ENCODE measurements around the gene CDCP2. TPM values are rescaled to one million over a fixed set of nuclear protein-coding genes. Genes with fewer than 3 reads are reported as not detected.

The CDCP2 gene
- total and polyA plus RNA-seq, 2 of the 8 experiments (the other 6 are each of a cell fraction or from before 2014, with no cell fraction given), result not detected

GRCh38 chr1:54199151-54199764, 46.5 kb upstream of the CDCP2 start:
- Histone ChIP-seq H3K79me1 (ENCODE audit: low read depth, low read length) (peaks cover 4% of the 10 kb centered on the region), H2BK120ac (replicated peaks; ENCODE audit: low read depth, low read length) (no peak overlapping the region), H3K18ac (ENCODE audit: extremely low read depth, low read length) (0 out of 2 replicates have a peak overlapping the region, but pooled peaks have one; percentile 39), H2BK15ac (ENCODE audit: low read length) (peak overlapping the region; percentile 2; the same call in 1 of the 2 replicates), H3K27ac (ENCODE audit: low read depth, low read length) (peak overlapping the region; percentile 43), H3K27me3 (replicated peaks in 1 of 4; ENCODE audit: control insufficient read depth in 3 of 4, extremely low read depth in 1 of 4, insufficient read depth in 3 of 4, low read length in 3 of 4) (no peaks in the 10 kb centered on the region), H2BK12ac (ENCODE audit: low read depth, low read length) (0 out of 2 replicates have a peak overlapping the region, but pooled peaks have one; percentile 29), H2AK5ac (ENCODE audit: low read depth, low read length) (no peak overlapping the region), H3K4me2 (ENCODE audit: insufficient read depth in 1 of 2, low read depth in 2 of 2, low read length in 2 of 2) (peak overlapping the region; percentile 83 to 100), H3K36me3 (ENCODE audit: control insufficient read depth in 2 of 4, insufficient read depth in 4 of 4, low read length in 3 of 4) (peaks cover 0 to 10% (median 0%) of the 10 kb centered on the region in 4 experiments; a peak in 3 of 8 replicates), H4K20me1 (replicated peaks in 1 of 2; ENCODE audit: control insufficient read depth in 1 of 2, insufficient read depth in 2 of 2, low read length in 2 of 2) (no peaks in the 10 kb centered on the region), H2AFZ (ENCODE audit: low read length) (peak overlapping the region; percentile 97), H3K4ac (replicated peaks; ENCODE audit: insufficient read length, low read depth, low read length) (no peak overlapping the region), H2BK5ac (ENCODE audit: low read depth, low read length) (peak overlapping the region; percentile 45; the same call in 1 of the 2 replicates), H3K23me2 (ENCODE audit: low read depth, low read length) (peaks cover 9% of the 10 kb centered on the region), H4K5ac (ENCODE audit: insufficient read length, low read depth, low read length) (no peak overlapping the region), H3K4me3 (ENCODE audit: extremely low read depth in 1 of 4, insufficient read depth in 2 of 4, low read depth in 3 of 4, low read length in 4 of 4) (peak overlapping the region; percentile 91 to 99 (median 96)), H4K91ac (replicated peaks; ENCODE audit: insufficient read length, low read length) (no peak overlapping the region), H2BK20ac (ENCODE audit: low read length) (no peak overlapping the region), H3K23ac (ENCODE audit: insufficient read length) (no peak overlapping the region), H3K9me3 (ENCODE audit: insufficient read depth in 2 of 2, low read depth in 1 of 2, low read length in 1 of 2) (no peaks in the 10 kb centered on the region), H3K79me2 (ENCODE audit: control insufficient read depth in 1 of 2, insufficient read depth in 2 of 2, low read length in 2 of 2) (peaks cover 12 to 32% of the 10 kb centered on the region in 2 experiments), H3K9ac (replicated peaks in 1 of 4; ENCODE audit: extremely low read depth in 1 of 4, low read depth in 3 of 4, low read length in 3 of 4) (peak overlapping the region in 3 of 4 experiments; percentile 66 to 93 (median 70); a peak in 6 of 7 replicates), H3K56ac (replicated peaks; ENCODE audit: insufficient read length, low read depth, low read length) (no peak overlapping the region), H3K4me1 (replicated peaks in 1 of 4; ENCODE audit: control insufficient read depth in 3 of 4, insufficient read depth in 4 of 4, low read length in 3 of 4) (peaks cover 0 to 13% (median 6%) of the 10 kb centered on the region in 4 experiments; a peak in 6 of 7 replicates), H4K8ac (ENCODE audit: extremely low read depth, insufficient read depth, low read length) (peak overlapping the region; percentile 82; the same call in 1 of the 2 replicates), H3K14ac (ENCODE audit: insufficient read length) (no peak overlapping the region)
- FAIRE-seq (no peak), DNase-seq (ENCODE audit: low read depth in 1 of 2, low spot score in 2 of 2) (no peak)
- POLR2A ChIA-PET (ENCODE audit: partially characterized antibody), result interaction anchor here (0.8 to 5.3 kb wide), 17 partner anchors 10 to 291 kb away, joined by 3 to 50 read pairs (median 4); no protein-coding TSS in a partner anchor
- WGBS, 2 experiments (ENCODE audit: extremely low coverage in 1 of 2, insufficient coverage in 1 of 2, insufficient read length in 1 of 2, insufficient replicate concordance in 2 of 2, low coverage in 1 of 2, low lambda C conversion rate in 2 of 2, missing lambda C conversion rate in 1 of 2), result 28% methylated on average over 17 of the region's 17 CpGs; no CpG with 5 or more reads in 1 of the 2 experiments
- CTCF ChIA-PET (ENCODE audit: partially characterized antibody), result interaction anchor here (0.6 to 4.0 kb wide), 15 partner anchors 10 to 1066 kb away, joined by 3 to 16 read pairs (median 3); no protein-coding TSS in a partner anchor
- TF ChIP-seq KDM1A (IDR thresholded peaks at IDR 0.05; ENCODE audit: borderline replicate concordance, low read length) (no peak), CEBPB (IDR thresholded peaks at IDR 0.05; ENCODE audit: low read depth, low read length) (peak; percentile 51; the same call in 1 of the 2 replicates), BCL11A (IDR thresholded peaks at IDR 0.05; ENCODE audit: low read depth in 2 of 2, low read length in 2 of 2) (no peak), SIN3A (conservative IDR thresholded peaks at IDR 0.05 in 1 of 2, IDR thresholded peaks at IDR 0.05 in 1 of 2; ENCODE audit: low read depth in 1 of 2, low read length in 2 of 2) (peak; percentile 43 to 94; a peak in 2 of 4 replicates), HDAC2 (IDR thresholded peaks at IDR 0.05; ENCODE audit: borderline replicate concordance in 1 of 2, low read depth in 2 of 2, low read length in 2 of 2) (no peak; a peak in 1 of 4 replicates), POU5F1 (IDR thresholded peaks at IDR 0.05; ENCODE audit: low read depth, low read length) (no peak), NRF1 (IDR thresholded peaks at IDR 0.05; ENCODE audit: low read depth, low read length) (no peak), SAP30 (IDR thresholded peaks at IDR 0.05; ENCODE audit: insufficient read depth, insufficient replicate concordance, low read length) (peak; percentile 88)

Measured in H1 (cell line).